A549 treated with CORT108297 at 1 μM for 4 hours (cell line): ENCODE measurements around the gene PI4K2B. TPM values are rescaled to one million over a fixed set of nuclear protein-coding genes. Genes with fewer than 3 reads are reported as not detected.

Experiments
- total RNA-seq: library from RNA; stranded (reverse); fragments of 200-300 nt; extraction: Qiagen RNA extraction; gene quantifications from 5 replicates; pipeline ENCODE4 v1.2.3, GENCODE V29; 2022

Gene PI4K2B
- 5.8 to 9.2 TPM (median 7.8 TPM) in 5 replicates for total RNA-seq

DNA sequence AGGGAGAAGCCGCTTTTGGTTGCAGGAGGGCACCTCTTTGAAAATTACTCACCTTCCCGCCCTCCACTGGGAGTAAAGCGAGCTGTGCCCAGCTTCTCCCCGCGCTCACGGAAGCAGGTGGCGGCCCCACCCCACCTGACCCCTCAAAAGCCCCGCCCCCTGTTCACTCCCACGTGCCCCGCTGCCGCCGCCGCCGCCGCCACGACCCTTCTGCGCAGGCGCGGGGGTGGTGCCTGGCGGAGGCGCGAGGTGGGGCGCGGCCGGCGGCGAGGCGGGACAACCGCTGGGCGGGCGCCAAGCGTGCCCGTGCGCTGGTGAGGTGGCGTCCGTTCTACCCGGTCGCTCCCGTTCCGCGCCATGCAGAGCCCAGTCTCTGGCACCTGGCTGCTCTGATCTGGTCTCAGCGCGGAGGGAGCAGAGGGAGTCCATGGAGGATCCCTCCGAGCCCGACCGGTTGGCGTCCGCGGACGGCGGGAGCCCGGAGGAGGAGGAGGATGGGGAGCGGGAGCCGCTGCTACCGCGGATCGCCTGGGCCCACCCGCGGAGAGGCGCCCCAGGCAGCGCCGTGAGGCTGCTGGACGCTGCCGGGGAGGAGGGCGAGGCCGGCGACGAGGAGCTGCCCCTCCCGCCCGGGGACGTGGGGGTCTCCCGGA, at the start of gene PI4K2B:
PI4K2B (plus strand) TSS at position 297 of the 653 bp plus-strand sequence; CDS start at position 428, 131 bp downstream.

DNA sequence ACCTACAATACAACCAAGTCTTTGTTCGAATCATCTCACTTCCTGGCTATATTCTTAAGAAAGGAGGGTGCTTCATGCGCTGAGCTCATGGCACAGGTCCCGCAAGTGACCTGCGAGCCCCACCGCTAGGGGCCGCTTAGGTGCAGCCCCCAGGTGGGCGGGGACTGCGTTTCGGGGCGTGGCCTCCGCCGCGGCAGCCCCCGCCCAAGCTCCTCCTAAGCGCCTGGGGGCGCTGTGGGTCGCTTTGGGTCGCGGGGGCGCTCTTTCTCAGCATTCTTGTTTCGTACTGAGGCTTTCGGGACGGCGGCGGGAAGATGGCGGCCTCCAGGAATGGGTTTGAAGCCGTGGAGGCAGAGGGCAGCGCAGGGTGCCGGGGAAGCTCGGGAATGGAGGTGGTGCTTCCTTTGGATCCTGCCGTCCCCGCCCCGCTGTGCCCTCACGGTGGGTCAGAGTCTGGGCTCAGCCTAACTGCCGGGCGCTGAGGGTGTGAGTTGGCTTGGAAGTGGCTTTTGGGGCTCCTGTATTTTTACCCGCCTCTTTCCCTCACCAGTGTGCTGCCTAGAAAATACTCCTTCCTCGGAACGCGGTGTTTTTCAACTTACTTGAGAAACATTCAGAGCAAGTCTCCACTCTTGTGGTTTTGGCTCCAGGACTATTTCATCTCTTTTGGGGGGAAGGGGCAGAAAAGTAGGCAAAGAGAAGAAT, 78.8 kb downstream of the PI4K2B start, which contains the start of gene ZCCHC4:
ZCCHC4 (plus strand) TSS at position 279 of the 705 bp plus-strand sequence; CDS start at position 315, 36 bp downstream.

Other genes starting within 250 kb of the PI4K2B start
- gene LGI2, start 203.1 kb upstream of the PI4K2B start, total RNA-seq: 0.11 to 0.34 TPM (median 0.16 TPM) in 5 replicates
- 2.3 to 3.1 TPM (median 2.7 TPM) in 5 replicates for gene SEPSECS, start 73.6 kb upstream of the PI4K2B start, total RNA-seq
- gene ZCCHC4, start 78.7 kb downstream of the PI4K2B start, total RNA-seq: 4.4 to 5.4 TPM (median 4.6 TPM) in 5 replicates
- gene ANAPC4, start 143.2 kb downstream of the PI4K2B start, total RNA-seq: 11.1 to 13.7 TPM (median 12.7 TPM) in 5 replicates